ENCODE measurements around the gene NCOA1.

DNA sequence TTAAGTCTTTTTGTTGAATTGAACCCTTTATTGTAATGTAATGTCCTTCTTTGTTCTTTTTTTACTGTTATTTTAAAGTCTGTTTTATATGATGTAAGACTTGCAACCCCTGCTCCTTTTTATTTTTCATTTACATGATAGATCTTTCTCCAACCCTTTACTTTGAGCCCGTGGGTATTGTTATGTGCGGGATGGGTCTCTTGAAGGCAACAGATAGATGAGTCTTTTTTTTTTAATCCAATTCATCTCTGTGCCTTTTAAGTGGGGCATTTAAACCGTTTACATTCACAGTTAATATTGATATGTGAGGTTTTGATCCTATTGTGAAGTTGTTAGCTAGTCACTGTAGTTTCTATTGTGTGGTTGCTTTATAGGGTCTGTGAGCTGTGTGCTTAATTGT lies 120.6 kb downstream of the NCOA1 start:
- no peak for TF ChIP-seq CTCF (IDR thresholded peaks at IDR 0.05; ENCODE audit: extremely low read depth in 1 of 2, insufficient read depth in 1 of 2, low read depth in 1 of 2, low read length in 2 of 2)
- no peak for TF ChIP-seq POLR2A (IDR thresholded peaks at IDR 0.05; ENCODE audit: low read depth, low read length)
- TF ChIP-seq, protein P1, sequence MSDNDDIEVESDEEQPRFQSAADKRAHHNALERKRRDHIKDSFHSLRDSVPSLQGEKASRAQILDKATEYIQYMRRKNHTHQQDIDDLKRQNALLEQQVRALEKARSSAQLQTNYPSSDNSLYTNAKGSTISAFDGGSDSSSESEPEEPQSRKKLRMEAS (IDR thresholded peaks at IDR 0.05; ENCODE audit: insufficient read depth, insufficient read length): no peak
- TF ChIP-seq FOS (IDR thresholded peaks at IDR 0.05; ENCODE audit: borderline replicate concordance, insufficient read depth, low read length): no peak
- no peak for TF ChIP-seq JUN (IDR thresholded peaks at IDR 0.05; ENCODE audit: borderline replicate concordance, insufficient read depth, insufficient read length, low read depth)
- TF ChIP-seq EZH2 (IDR thresholded peaks at IDR 0.05; ENCODE audit: borderline replicate concordance, low read depth, low read length, severe bottlenecking): no peak
- TF ChIP-seq POLR2AphosphoS5 (IDR thresholded peaks at IDR 0.05; ENCODE audit: insufficient read depth, low read depth, low read length): no peak

All from endothelial cell of umbilical vein (primary cell).